Keratinocyte (primary cell): ENCODE data around the gene CUX1. TPM values are rescaled to one million over a fixed set of nuclear protein-coding genes. Genes with fewer than 3 reads are reported as not detected.

Source experiments
- DNase-seq: peaks from one replicate; pipeline ENCODE4 v3.0.0-alpha.2; 2011; ENCODE audit warnings: low read depth, missing footprints, low spot score
- FAIRE-seq: peaks from 2 replicates; lab custom pipeline; 2011; peaks lifted over from hg19 to GRCh38; lab: Jason Lieb, UNC
- H2AFZ ChIP-seq: 2 replicates; pipeline ENCODE4 v1.6.0; 2012; ENCODE audit warnings: low read length, control low read depth, inconsistent platforms; ENCODE audit not compliant: control insufficient read depth
- H3K27ac ChIP-seq: 2 replicates; pipeline ENCODE4 v1.5.1; 2011; ENCODE audit warnings: low read length; ENCODE audit not compliant: control insufficient read depth, insufficient read depth
- H3K27me3 ChIP-seq: 3 replicates; pipeline ENCODE4 v1.6.0; 2011; ENCODE audit warnings: low read length; ENCODE audit not compliant: control insufficient read depth, insufficient read depth; ENCODE audit errors: extremely low read depth
- H3K36me3 ChIP-seq, 2 experiments: 2 replicates in 1 of 2; 3 replicates in 1 of 2; pipeline ENCODE4 v1.5.1; 2011; ENCODE audit warnings: low read length in 2 of 2, mild to moderate bottlenecking in 1 of 2; ENCODE audit not compliant: control insufficient read depth in 2 of 2, insufficient read depth in 2 of 2; ENCODE audit errors: extremely low read depth in 1 of 2
- H3K4me1 ChIP-seq: 3 replicates; pipeline ENCODE4 v1.5.1; 2011; ENCODE audit warnings: low read length; ENCODE audit not compliant: control insufficient read depth, insufficient read depth; ENCODE audit errors: extremely low read depth
- H3K4me2 ChIP-seq: 3 replicates; pipeline ENCODE4 v1.6.0; 2011; ENCODE audit warnings: low read depth, low read length; ENCODE audit not compliant: control insufficient read depth, insufficient read depth; ENCODE audit errors: extremely low read depth
- H3K4me3 ChIP-seq, 3 experiments: fragments of 200-600 bp in 1 of 3; sonication (generic) in 1 of 3; 2 replicates in 2 of 3; 3 replicates in 1 of 3; pipeline ENCODE4 v1.5.1; 2011 to 2016; ENCODE audit warnings: low read length in 3 of 3, mild to moderate bottlenecking in 3 of 3, control low read depth in 2 of 3, inconsistent platforms in 1 of 3, low read depth in 1 of 3, mixed read lengths in 1 of 3, mixed run types in 1 of 3, moderate library complexity in 1 of 3; ENCODE audit not compliant: control insufficient read depth in 2 of 3, insufficient read depth in 2 of 3; ENCODE audit errors: extremely low read depth in 1 of 3
- H3K79me2 ChIP-seq: 2 replicates; pipeline ENCODE4 v1.6.0; 2012; ENCODE audit warnings: low read length; ENCODE audit not compliant: control insufficient read depth, insufficient read depth
- H3K9ac ChIP-seq: 3 replicates; pipeline ENCODE4 v1.6.0; 2011; ENCODE audit warnings: low read length; ENCODE audit not compliant: control insufficient read depth, insufficient read depth; ENCODE audit errors: extremely low read depth
- H3K9me1 ChIP-seq: 3 replicates; pipeline ENCODE4 v1.6.0; 2011; ENCODE audit warnings: low read length; ENCODE audit not compliant: control insufficient read depth, insufficient read depth; ENCODE audit errors: extremely low read depth
- H3K9me3 ChIP-seq: 2 replicates; pipeline ENCODE4 v1.5.1; 2012; ENCODE audit warnings: low read depth, low read length; ENCODE audit not compliant: control insufficient read depth
- H4K20me1 ChIP-seq: 3 replicates; pipeline ENCODE4 v1.6.0; 2011; ENCODE audit warnings: low read length; ENCODE audit not compliant: control insufficient read depth, insufficient read depth; ENCODE audit errors: extremely low read depth
- EZH2 ChIP-seq: IDR thresholded peaks from one replicate; pipeline ENCODE4 v1.6.1; 2012; ENCODE audit warnings: inconsistent platforms, mild to moderate bottlenecking, low read length, moderate library complexity
- dilution Hi-C: fragments of 300-500 bp; cut with MboI; formaldehyde crosslinking; loops from one replicate; pipeline ENCODE4 v1.7.0; 2020; ENCODE audit warnings: low sequenced_read_pairs; ENCODE audit not compliant: extremely low pct_ligation_motif_present
- polyA plus RNA-seq, 5 experiments: library from polyadenylated mRNA; depleted of rRNA in 3 of 5; stranded (reverse) in 3 of 5; stranded (forward) in 1 of 5; unstranded in 1 of 5; fragments of >200 nt; gene quantifications; 1 replicate in 1 of 5; 2 replicates in 3 of 5; 3 replicates in 1 of 5; pipeline versions ENCODE4 v1.2.1 to v1.2.3, GENCODE V29; 2011 to 2012; ENCODE audit warnings: missing spikeins in 2 of 5, low read depth in 1 of 5, low replicate concordance in 1 of 5
- TF ChIP-seq, protein P1 (sequence below), 3 experiments: IDR thresholded peaks in 1 of 3; conservative IDR thresholded peaks in 1 of 3; optimal IDR thresholded peaks in 1 of 3; 2 replicates in 2 of 3; 3 replicates in 1 of 3; pipeline versions ENCODE3 to v1.5.1; 2011; ENCODE audit warnings: low read length in 3 of 3, mild to moderate bottlenecking in 3 of 3, moderate library complexity in 2 of 3, control low read depth in 1 of 3, inconsistent platforms in 1 of 3; ENCODE audit not compliant: insufficient read depth in 2 of 3; ENCODE audit errors: extremely low read depth in 1 of 3

The CUX1 gene
- polyA plus RNA-seq, 1 donor (not counting 4 experiments of a cell fraction or from before 2014, with no cell fraction given), result 18.3 TPM

DNA sequence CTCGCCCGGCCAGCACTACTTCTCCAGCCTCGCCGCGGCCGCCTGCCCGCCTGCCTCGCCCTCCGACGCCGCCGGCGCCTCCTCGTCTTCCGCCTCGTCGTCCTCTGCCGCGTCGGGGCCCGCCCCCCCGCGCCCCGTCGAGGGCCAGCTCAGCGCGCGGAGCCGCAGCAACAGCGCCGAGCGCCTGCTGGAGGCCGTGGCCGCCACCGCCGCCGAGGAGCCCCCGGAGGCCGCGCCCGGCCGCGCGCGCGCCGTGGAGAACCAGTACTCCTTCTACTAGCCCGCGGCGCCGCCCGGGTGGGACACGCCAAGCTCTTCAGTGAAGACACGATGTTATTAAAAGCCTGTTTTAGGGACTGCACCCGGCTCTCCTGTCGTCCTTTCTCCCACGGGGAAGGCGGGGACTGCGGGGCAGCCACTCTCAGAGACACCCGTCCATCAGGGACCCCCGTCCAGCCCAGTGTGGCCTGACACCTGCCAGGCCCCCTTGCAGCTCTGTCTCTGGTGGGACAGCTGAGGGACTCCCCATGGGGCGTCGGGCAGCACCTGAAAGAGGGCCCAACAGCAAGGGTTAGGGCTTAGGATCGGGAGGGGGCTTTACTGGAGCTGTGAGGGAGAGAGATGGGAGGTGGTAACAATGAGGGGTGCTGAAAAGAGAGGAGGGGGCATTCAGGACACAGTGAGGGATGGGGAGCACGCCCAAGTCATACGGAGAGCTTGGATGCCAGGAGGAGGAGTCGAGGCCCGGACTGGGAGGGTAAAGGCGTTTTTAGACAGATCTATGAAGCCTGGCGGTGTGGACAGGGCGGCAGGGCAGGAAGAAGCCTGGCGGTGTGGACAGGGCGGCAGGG is 504.1 kb downstream of the CUX1 start:
- Histone ChIP-seq H3K79me2 (no peaks in the 10 kb centered on the region), H3K9ac (no peak overlapping the region), H2AFZ (no peak overlapping the region), H3K9me3 (no peaks in the 10 kb centered on the region), H3K27ac (no peak overlapping the region), H3K4me2 (no peak overlapping the region), H3K36me3 (no peaks in the 10 kb centered on the region), H3K27me3 (peaks cover 15% of the 10 kb centered on the region), H4K20me1 (peaks cover 4% of the 10 kb centered on the region), H3K4me3 (no peak overlapping the region), H3K9me1 (no peaks in the 10 kb centered on the region), H3K4me1 (peaks cover 6% of the 10 kb centered on the region)
- dilution Hi-C loops, result no loop called here
- peak; percentile 33 for TF ChIP-seq EZH2
- TF ChIP-seq, protein P1, sequence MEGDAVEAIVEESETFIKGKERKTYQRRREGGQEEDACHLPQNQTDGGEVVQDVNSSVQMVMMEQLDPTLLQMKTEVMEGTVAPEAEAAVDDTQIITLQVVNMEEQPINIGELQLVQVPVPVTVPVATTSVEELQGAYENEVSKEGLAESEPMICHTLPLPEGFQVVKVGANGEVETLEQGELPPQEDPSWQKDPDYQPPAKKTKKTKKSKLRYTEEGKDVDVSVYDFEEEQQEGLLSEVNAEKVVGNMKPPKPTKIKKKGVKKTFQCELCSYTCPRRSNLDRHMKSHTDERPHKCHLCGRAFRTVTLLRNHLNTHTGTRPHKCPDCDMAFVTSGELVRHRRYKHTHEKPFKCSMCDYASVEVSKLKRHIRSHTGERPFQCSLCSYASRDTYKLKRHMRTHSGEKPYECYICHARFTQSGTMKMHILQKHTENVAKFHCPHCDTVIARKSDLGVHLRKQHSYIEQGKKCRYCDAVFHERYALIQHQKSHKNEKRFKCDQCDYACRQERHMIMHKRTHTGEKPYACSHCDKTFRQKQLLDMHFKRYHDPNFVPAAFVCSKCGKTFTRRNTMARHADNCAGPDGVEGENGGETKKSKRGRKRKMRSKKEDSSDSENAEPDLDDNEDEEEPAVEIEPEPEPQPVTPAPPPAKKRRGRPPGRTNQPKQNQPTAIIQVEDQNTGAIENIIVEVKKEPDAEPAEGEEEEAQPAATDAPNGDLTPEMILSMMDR (optimal IDR thresholded peaks at IDR 0.05 in 1 of 3, IDR thresholded peaks at IDR 0.05 in 1 of 3, conservative IDR thresholded peaks at IDR 0.05 in 1 of 3; ENCODE audit: extremely low read depth in 1 of 3, insufficient read depth in 2 of 3, low read length in 3 of 3), result no peak
- DNase-seq (no peak), FAIRE-seq (no peak)

DNA sequence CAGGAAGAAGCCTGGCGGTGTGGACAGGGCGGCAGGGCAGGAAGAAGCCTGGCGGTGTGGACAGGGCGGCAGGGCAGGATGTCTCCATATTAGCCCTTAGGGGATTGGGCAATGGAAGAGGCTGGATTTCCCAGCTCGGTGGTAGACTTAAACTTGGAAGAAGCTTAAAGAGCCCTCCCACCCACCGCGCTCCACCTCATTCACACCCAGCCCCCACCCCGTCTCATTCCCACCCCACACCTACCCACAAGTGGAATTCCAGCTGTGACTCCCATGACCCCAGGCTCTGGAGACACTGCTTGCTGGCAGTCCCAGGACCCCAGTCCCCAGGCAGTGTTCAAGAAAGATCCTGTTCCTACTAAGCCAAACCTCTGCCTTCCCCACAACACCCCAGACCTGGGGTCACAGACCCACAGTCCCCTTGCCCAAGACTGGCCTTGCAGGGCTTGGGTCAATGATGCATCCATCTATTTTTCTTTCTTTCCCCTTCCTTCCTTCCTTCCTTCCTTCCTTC is 504.8 kb downstream of the CUX1 start:
- Histone ChIP-seq H3K4me3 (no peak overlapping the region), H3K4me2 (no peak overlapping the region), H2AFZ (no peak overlapping the region), H3K9ac (no peak overlapping the region), H3K27me3 (peaks cover 18% of the 10 kb centered on the region), H3K9me3 (no peaks in the 10 kb centered on the region), H3K4me1 (peaks cover 6% of the 10 kb centered on the region), H3K9me1 (no peaks in the 10 kb centered on the region), H3K79me2 (no peaks in the 10 kb centered on the region), H3K36me3 (no peaks in the 10 kb centered on the region), H4K20me1 (peaks cover 4% of the 10 kb centered on the region), H3K27ac (no peak overlapping the region)
- no peak for DNase-seq
- dilution Hi-C loops, result no loop called here
- no peak for TF ChIP-seq EZH2
- TF ChIP-seq, protein P1 (optimal IDR thresholded peaks at IDR 0.05 in 1 of 3, IDR thresholded peaks at IDR 0.05 in 1 of 3, conservative IDR thresholded peaks at IDR 0.05 in 1 of 3; ENCODE audit: extremely low read depth in 1 of 3, insufficient read depth in 2 of 3, low read length in 3 of 3), result no peak
- FAIRE-seq, result no peak
